IMR-90 (cell line): ENCODE results near the gene NXPE3. TPM values are rescaled to one million over a fixed set of nuclear protein-coding genes. Genes with fewer than 3 reads are reported as not detected.

Experiments used
- ATAC-seq: fragments of 200-7000 bp; cut with Tn5 transposase; 2 replicates; pipeline ENCODE4 v1.9.1; 2020; ENCODE audit warnings: low read depth, mild to moderate bottlenecking, moderate library complexity
- BruUV-seq: library from RNA; stranded (reverse); fragments of 400-500 nt; replicated peaks from 2 replicates; lab custom pipeline; 2021; lab: Mats Ljungman, UMichigan
- CTCF ChIA-PET: fragments of 300-600 bp; formaldehyde crosslinking; extraction: SDS; loops from one replicate; lab custom pipeline; 2021; ENCODE audit warnings: antibody characterized with exemption; lab: Yijun Ruan, JAX
- POLR2A ChIA-PET: fragments of 300-600 bp; sonication (Branson Sonifier 250); formaldehyde crosslinking; loops from one replicate; lab custom pipeline; 2022; ENCODE audit warnings: antibody characterized with exemption; ENCODE audit not compliant: unreplicated experiment; lab: Charles Lee
- DNase-seq: peaks from one replicate; pipeline ENCODE4 v3.0.0; 2013
- H2AFZ ChIP-seq: replicated peaks from 2 replicates; pipeline ENCODE3; 2013; ENCODE audit warnings: low read length, mild to moderate bottlenecking; ENCODE audit not compliant: poor library complexity
- H2AK5ac ChIP-seq: 2 replicates; pipeline ENCODE4 v1.6.1; 2013; ENCODE audit warnings: low read depth, low read length, inconsistent platforms
- H2AK9ac ChIP-seq: replicated peaks from 2 replicates; pipeline ENCODE3; 2013; ENCODE audit warnings: mild to moderate bottlenecking, low read depth, low read length, moderate library complexity; ENCODE audit not compliant: poor library complexity
- H2BK120ac ChIP-seq: 2 replicates; pipeline ENCODE4 v1.6.1; 2013; ENCODE audit warnings: low read depth, low read length, inconsistent platforms
- H2BK15ac ChIP-seq: 3 replicates; pipeline ENCODE4 v1.6.1; 2013; ENCODE audit warnings: low read depth, low read length, inconsistent platforms
- H2BK20ac ChIP-seq: 2 replicates; pipeline ENCODE4 v1.6.1; 2013; ENCODE audit warnings: low read depth, mild to moderate bottlenecking, inconsistent platforms, low read length, moderate library complexity
- H2BK5ac ChIP-seq: 2 replicates; pipeline ENCODE4 v1.6.1; 2013; ENCODE audit warnings: mild to moderate bottlenecking, low read depth, low read length, inconsistent platforms; ENCODE audit not compliant: poor library complexity, severe bottlenecking
- H3K14ac ChIP-seq: replicated peaks from 2 replicates; pipeline ENCODE4 v1.6.1; 2013; ENCODE audit warnings: low read depth, low read length, inconsistent platforms
- H3K18ac ChIP-seq: 2 replicates; pipeline ENCODE4 v1.6.1; 2013; ENCODE audit warnings: low read depth, low read length, control low read depth
- H3K23ac ChIP-seq: 2 replicates; pipeline ENCODE4 v1.6.1; 2013; ENCODE audit warnings: low read depth, low read length, inconsistent platforms
- H3K27ac ChIP-seq: 2 replicates; pipeline ENCODE4 v1.5.1; 2013; ENCODE audit warnings: mild to moderate bottlenecking, control low read depth, low read length; ENCODE audit not compliant: insufficient read depth
- H3K27me3 ChIP-seq: 2 replicates; pipeline ENCODE4 v1.6.1; 2013; ENCODE audit warnings: low read length; ENCODE audit not compliant: control insufficient read depth, insufficient read depth
- H3K36me3 ChIP-seq: 2 replicates; pipeline ENCODE4 v1.6.1; 2013; ENCODE audit warnings: low read length, mixed read lengths; ENCODE audit not compliant: control insufficient read depth, insufficient read depth
- H3K4ac ChIP-seq: 2 replicates; pipeline ENCODE4 v1.6.1; 2013; ENCODE audit warnings: low read depth, low read length, inconsistent platforms
- H3K4me1 ChIP-seq: 2 replicates; pipeline ENCODE4 v1.6.1; 2013; ENCODE audit warnings: low read length, mixed read lengths; ENCODE audit not compliant: control insufficient read depth, insufficient read depth
- H3K4me2 ChIP-seq: 2 replicates; pipeline ENCODE4 v1.6.1; 2013; ENCODE audit warnings: low read depth, mild to moderate bottlenecking, control low read depth, low read length, moderate library complexity
- H3K4me3 ChIP-seq: 2 replicates; pipeline ENCODE4 v1.5.1; 2013; ENCODE audit warnings: low read depth, mild to moderate bottlenecking, control low read depth, low read length, moderate library complexity; ENCODE audit not compliant: insufficient read depth
- H3K56ac ChIP-seq: 2 replicates; pipeline ENCODE4 v1.6.1; 2013; ENCODE audit warnings: low read length, inconsistent platforms; ENCODE audit not compliant: insufficient read depth; ENCODE audit errors: extremely low read depth
- H3K79me1 ChIP-seq, 2 experiments: 2 replicates each; pipeline ENCODE4 v1.6.1; 2013; ENCODE audit warnings: low read length in 2 of 2, inconsistent platforms in 1 of 2, low read depth in 1 of 2
- H3K9ac ChIP-seq: 2 replicates; pipeline ENCODE4 v1.6.1; 2013; ENCODE audit warnings: low read depth, low read length, control low read depth
- H3K9me1 ChIP-seq: 2 replicates; pipeline ENCODE4 v1.6.1; 2013; ENCODE audit warnings: low read length, inconsistent platforms; ENCODE audit not compliant: insufficient read depth
- H3K9me3 ChIP-seq: 2 replicates; pipeline ENCODE4 v1.6.1; 2013; ENCODE audit warnings: low read length; ENCODE audit not compliant: control insufficient read depth, insufficient read depth
- H4K20me1 ChIP-seq: 2 replicates; pipeline ENCODE4 v1.6.1; 2013; ENCODE audit warnings: low read length, inconsistent platforms; ENCODE audit not compliant: insufficient read depth
- H4K5ac ChIP-seq: 2 replicates; pipeline ENCODE4 v1.6.1; 2013; ENCODE audit warnings: mild to moderate bottlenecking, low read depth, low read length, control low read depth
- H4K8ac ChIP-seq, 2 experiments: 2 replicates each; pipeline ENCODE4 v1.6.1; 2013; ENCODE audit warnings: low read depth in 2 of 2, low read length in 2 of 2, control low read depth in 1 of 2, inconsistent platforms in 1 of 2
- H4K91ac ChIP-seq: 2 replicates; pipeline ENCODE4 v1.6.1; 2013; ENCODE audit warnings: low read depth, low read length, inconsistent platforms; ENCODE audit not compliant: insufficient read depth
- BHLHE40 ChIP-seq: fragments of 150-350 bp; IDR thresholded peaks from 2 replicates; pipeline ENCODE4 v1.6.1; 2016; ENCODE audit warnings: mild to moderate bottlenecking, low read depth, low read length
- CEBPB ChIP-seq: IDR thresholded peaks from 2 replicates; pipeline ENCODE4 v1.6.1; 2012; ENCODE audit warnings: low read depth, low read length, improper control_type of control experiment
- CHD1 ChIP-seq: IDR thresholded peaks from 2 replicates; pipeline ENCODE4 v1.6.1; 2012; ENCODE audit warnings: low read depth, low read length, improper control_type of control experiment
- FOS ChIP-seq: fragments of 150-350 bp; IDR thresholded peaks from 2 replicates; pipeline ENCODE4 v1.6.1; 2016; ENCODE audit warnings: low read depth, low read length
- MAFK ChIP-seq: IDR thresholded peaks from 2 replicates; pipeline ENCODE4 v1.6.1; 2012; ENCODE audit warnings: low read depth, low read length, improper control_type of control experiment
- MAZ ChIP-seq: IDR thresholded peaks from 2 replicates; pipeline ENCODE4 v1.6.1; 2012; ENCODE audit warnings: low read depth, mild to moderate bottlenecking, low read length, improper control_type of control experiment, moderate library complexity, borderline replicate concordance
- MXI1 ChIP-seq: IDR thresholded peaks from 2 replicates; pipeline ENCODE4 v1.6.1; 2012; ENCODE audit warnings: low read depth, mild to moderate bottlenecking, low read length, moderate library complexity, borderline replicate concordance
- NFE2L2 ChIP-seq: fragments of 150-350 bp; IDR thresholded peaks from 2 replicates; pipeline ENCODE4 v1.6.1; 2016; ENCODE audit warnings: low read depth, mild to moderate bottlenecking, low read length
- POLR2A ChIP-seq: IDR thresholded peaks from 2 replicates; pipeline ENCODE4 v1.6.1; 2012; ENCODE audit warnings: mild to moderate bottlenecking, low read depth, low read length
- RAD21 ChIP-seq: IDR thresholded peaks from 2 replicates; pipeline ENCODE4 v1.6.1; 2012; ENCODE audit warnings: low read length, improper control_type of control experiment
- RCOR1 ChIP-seq: IDR thresholded peaks from 2 replicates; pipeline ENCODE4 v1.6.1; 2012; ENCODE audit warnings: mild to moderate bottlenecking, low read length, improper control_type of control experiment; ENCODE audit not compliant: insufficient replicate concordance
- RFX5 ChIP-seq: IDR thresholded peaks from 2 replicates; pipeline ENCODE4 v1.8.0; 2012; ENCODE audit warnings: low read depth, mild to moderate bottlenecking, low read length, moderate library complexity
- SMC3 ChIP-seq: fragments of 150-350 bp; IDR thresholded peaks from 2 replicates; pipeline ENCODE4 v1.6.1; 2016; ENCODE audit warnings: low read depth, mild to moderate bottlenecking, antibody characterized with exemption, low read length, moderate library complexity
- WGBS, 2 experiments: methylation state at CpG; one replicate each; pipeline versions ENCODE4 v1.1.5 to v1.1.7; 2013; ENCODE audit warnings: missing lambda C conversion rate in 2 of 2; ENCODE audit not compliant: insufficient read length in 1 of 2; ENCODE audit errors: extremely low coverage in 2 of 2; 5-methylcytosine and 5-hydroxymethylcytosine counted together
- dilution Hi-C: fragments of 300-500 bp; cut with HindIII; formaldehyde crosslinking; loops from one replicate; pipeline ENCODE4 v1.14.3; 2018; ENCODE audit warnings: low sequenced_read_pairs; ENCODE audit not compliant: unreplicated experiment
- in situ Hi-C: fragments of 300-500 bp; cut with MboI; formaldehyde crosslinking; loops from 3 replicates; pipeline ENCODE4 v1.14.3; 2019; ENCODE audit warnings: low sequenced_read_pairs, inconsistent platforms, mixed read lengths
- intact Hi-C: fragments of 100-400 bp; cut with micrococcal nuclease; formaldehyde crosslinking; loops from 2 replicates; pipeline ENCODE4 v1.10.0; 2022
- polyA plus RNA-seq, 3 experiments: library from polyadenylated mRNA; depleted of rRNA; stranded (reverse); fragments of >200 nt; gene quantifications; 2 replicates each; pipeline ENCODE4 v1.2.3, GENCODE V29; 2012; ENCODE audit warnings: low replicate concordance in 1 of 3
- total RNA-seq: library from RNA; depleted of rRNA; stranded (reverse); fragments of >200 nt; gene quantifications from 2 replicates; pipeline ENCODE4 v1.2.3, GENCODE V29; 2012
- TF ChIP-seq, protein P1 (sequence below): conservative IDR thresholded peaks from 2 replicates; pipeline ENCODE4 v1.5.1; 2012; ENCODE audit warnings: mild to moderate bottlenecking, low read depth, low read length, improper control_type of control experiment
- TF ChIP-seq, protein P2 (sequence below): fragments of 150-350 bp; IDR thresholded peaks from 2 replicates; pipeline ENCODE4 v1.6.1; 2016; ENCODE audit warnings: low read depth, mild to moderate bottlenecking, low read length, moderate library complexity, borderline replicate concordance
- TF ChIP-seq, protein P3 (sequence below): fragments of 150-350 bp; IDR thresholded peaks from 2 replicates; pipeline ENCODE4 v1.6.1; 2017; ENCODE audit warnings: mild to moderate bottlenecking, antibody characterized with exemption, low read length, low read depth

The NXPE3 gene
- total and polyA plus RNA-seq, 2 of the 4 experiments (the other 2 are of a cell fraction), result 20.0 to 23.8 TPM

DNA sequence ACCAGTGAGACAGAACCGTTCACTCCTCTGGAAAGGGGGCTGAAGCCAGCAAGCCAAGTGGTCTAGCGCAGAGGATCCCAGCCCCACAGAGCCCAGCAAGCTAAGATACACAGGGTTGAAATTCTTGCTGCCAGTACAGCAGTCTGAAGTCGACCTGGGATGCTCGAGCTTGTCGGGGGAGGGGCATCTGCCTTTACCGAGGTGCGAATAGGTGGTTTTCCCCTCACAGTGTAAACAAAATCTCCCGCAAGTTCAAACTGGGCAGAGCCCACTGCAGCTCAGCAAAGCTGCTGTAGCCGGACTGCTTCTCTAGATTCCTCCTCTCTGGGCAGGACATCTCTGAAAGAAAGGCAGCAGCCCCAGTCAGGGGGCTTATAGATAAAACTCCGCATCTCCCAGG is 43.2 kb upstream of the NXPE3 start:
- no peak for DNase-seq
- CTCF ChIA-PET, result no interaction called here
- H3K4me3 ChIP-seq, result no peak overlapping the region
- BruUV-seq, result no TSS peak
- no peak overlapping the region for H3K27ac ChIP-seq
- no peak overlapping the region for H4K5ac ChIP-seq
- WGBS, 2 experiments, result 100% methylated on average over 2 of the region's 10 CpGs; no CpG with 5 or more reads in 1 of the 2 experiments
- no peak overlapping the region for H3K18ac ChIP-seq
- H3K36me3 ChIP-seq, result peaks cover 28% of the 10 kb centered on the region
- H3K4ac ChIP-seq, result no peak overlapping the region
- no peaks in the 10 kb centered on the region for H3K27me3 ChIP-seq
- peaks cover 0 to 3% of the 10 kb centered on the region in 2 experiments; a peak in 1 of 4 replicates for H3K79me1 ChIP-seq
- H2BK120ac ChIP-seq, result no peak overlapping the region
- no peak overlapping the region for H4K8ac ChIP-seq
- TF ChIP-seq RCOR1 (no peak), MAZ (no peak), CEBPB (no peak), FOS (no peak), MXI1 (no peak), RAD21 (no peak), MAFK (no peak), POLR2A (no peak), CHD1 (no peak), NFE2L2 (no peak), SMC3 (no peak), BHLHE40 (no peak), RFX5 (no peak)
- TF ChIP-seq, protein P1, sequence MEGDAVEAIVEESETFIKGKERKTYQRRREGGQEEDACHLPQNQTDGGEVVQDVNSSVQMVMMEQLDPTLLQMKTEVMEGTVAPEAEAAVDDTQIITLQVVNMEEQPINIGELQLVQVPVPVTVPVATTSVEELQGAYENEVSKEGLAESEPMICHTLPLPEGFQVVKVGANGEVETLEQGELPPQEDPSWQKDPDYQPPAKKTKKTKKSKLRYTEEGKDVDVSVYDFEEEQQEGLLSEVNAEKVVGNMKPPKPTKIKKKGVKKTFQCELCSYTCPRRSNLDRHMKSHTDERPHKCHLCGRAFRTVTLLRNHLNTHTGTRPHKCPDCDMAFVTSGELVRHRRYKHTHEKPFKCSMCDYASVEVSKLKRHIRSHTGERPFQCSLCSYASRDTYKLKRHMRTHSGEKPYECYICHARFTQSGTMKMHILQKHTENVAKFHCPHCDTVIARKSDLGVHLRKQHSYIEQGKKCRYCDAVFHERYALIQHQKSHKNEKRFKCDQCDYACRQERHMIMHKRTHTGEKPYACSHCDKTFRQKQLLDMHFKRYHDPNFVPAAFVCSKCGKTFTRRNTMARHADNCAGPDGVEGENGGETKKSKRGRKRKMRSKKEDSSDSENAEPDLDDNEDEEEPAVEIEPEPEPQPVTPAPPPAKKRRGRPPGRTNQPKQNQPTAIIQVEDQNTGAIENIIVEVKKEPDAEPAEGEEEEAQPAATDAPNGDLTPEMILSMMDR, result no peak
- TF ChIP-seq, protein P2, sequence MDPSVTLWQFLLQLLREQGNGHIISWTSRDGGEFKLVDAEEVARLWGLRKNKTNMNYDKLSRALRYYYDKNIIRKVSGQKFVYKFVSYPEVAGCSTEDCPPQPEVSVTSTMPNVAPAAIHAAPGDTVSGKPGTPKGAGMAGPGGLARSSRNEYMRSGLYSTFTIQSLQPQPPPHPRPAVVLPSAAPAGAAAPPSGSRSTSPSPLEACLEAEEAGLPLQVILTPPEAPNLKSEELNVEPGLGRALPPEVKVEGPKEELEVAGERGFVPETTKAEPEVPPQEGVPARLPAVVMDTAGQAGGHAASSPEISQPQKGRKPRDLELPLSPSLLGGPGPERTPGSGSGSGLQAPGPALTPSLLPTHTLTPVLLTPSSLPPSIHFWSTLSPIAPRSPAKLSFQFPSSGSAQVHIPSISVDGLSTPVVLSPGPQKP, result no peak
- TF ChIP-seq, protein P3, sequence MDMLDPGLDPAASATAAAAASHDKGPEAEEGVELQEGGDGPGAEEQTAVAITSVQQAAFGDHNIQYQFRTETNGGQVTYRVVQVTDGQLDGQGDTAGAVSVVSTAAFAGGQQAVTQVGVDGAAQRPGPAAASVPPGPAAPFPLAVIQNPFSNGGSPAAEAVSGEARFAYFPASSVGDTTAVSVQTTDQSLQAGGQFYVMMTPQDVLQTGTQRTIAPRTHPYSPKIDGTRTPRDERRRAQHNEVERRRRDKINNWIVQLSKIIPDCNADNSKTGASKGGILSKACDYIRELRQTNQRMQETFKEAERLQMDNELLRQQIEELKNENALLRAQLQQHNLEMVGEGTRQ, result no peak
- no peak overlapping the region for H2AFZ ChIP-seq
- H4K20me1 ChIP-seq, result no peaks in the 10 kb centered on the region
- no peak overlapping the region for H4K91ac ChIP-seq
- H3K14ac ChIP-seq, result no peak overlapping the region
- intact Hi-C loops, result no loop called here
- no peaks in the 10 kb centered on the region for H3K4me1 ChIP-seq
- H3K56ac ChIP-seq, result no peak overlapping the region
- no peaks in the 10 kb centered on the region for H3K9me1 ChIP-seq
- no peak overlapping the region for H3K4me2 ChIP-seq
- in situ Hi-C loops, result no loop called here
- no peak overlapping the region for H2BK5ac ChIP-seq
- no peak overlapping the region for H3K23ac ChIP-seq
- H2AK9ac ChIP-seq, result no peak overlapping the region
- no peak overlapping the region for H2AK5ac ChIP-seq
- no peak overlapping the region for H3K9ac ChIP-seq
- dilution Hi-C loops, result no loop called here
- no peaks in the 10 kb centered on the region for H3K9me3 ChIP-seq
- no peak overlapping the region for H2BK20ac ChIP-seq
- ATAC-seq, result no peak
- H2BK15ac ChIP-seq, result no peak overlapping the region
- POLR2A ChIA-PET, result no interaction called here
